MCF 10A (cell line): ENCODE results near the gene ADPGK. TPM values are rescaled to one million over a fixed set of nuclear protein-coding genes. Genes with fewer than 3 reads are reported as not detected.

Experiments
- BruUV-seq: library from RNA; stranded (reverse); fragments of 400-500 nt; replicated peaks from 2 replicates; lab custom pipeline; 2021; lab: Mats Ljungman, UMichigan
- CTCF ChIA-PET: fragments of 300-600 bp; sonication (Branson Sonifier 250); formaldehyde crosslinking; extraction: SDS; loops from one replicate; lab custom pipeline; 2021; ENCODE audit warnings: antibody characterized with exemption, inconsistent platforms; lab: Yijun Ruan, JAX
- POLR2A ChIA-PET: fragments of 300-600, 350-650 bp; sonication (Branson Sonifier 250); formaldehyde crosslinking; extraction: SDS; loops from one replicate; lab custom pipeline; 2020; ENCODE audit warnings: antibody characterized with exemption, inconsistent platforms; lab: Yijun Ruan, JAX
- DNase-seq: peaks from one replicate; pipeline ENCODE4 v3.0.0-alpha.2; 2018; ENCODE audit not compliant: unreplicated experiment
- H3K27ac Mint-ChIP-seq: one replicate; pipeline ENCODE4 v1.8.0; 2022; ENCODE audit warnings: mild to moderate bottlenecking, low read depth, mixed read lengths; ENCODE audit not compliant: unreplicated experiment
- H3K27me3 Mint-ChIP-seq: one replicate; pipeline ENCODE4 v1.8.0; 2022; ENCODE audit warnings: mixed read lengths; ENCODE audit not compliant: insufficient read depth, unreplicated experiment
- H3K36me3 Mint-ChIP-seq: one replicate; pipeline ENCODE4 v1.8.0; 2022; ENCODE audit warnings: mild to moderate bottlenecking, moderate library complexity, mixed read lengths; ENCODE audit not compliant: insufficient read depth, unreplicated experiment
- H3K4me1 Mint-ChIP-seq: one replicate; pipeline ENCODE4 v1.8.0; 2022; ENCODE audit warnings: mixed read lengths; ENCODE audit not compliant: insufficient read depth, unreplicated experiment
- H3K4me3 Mint-ChIP-seq: one replicate; pipeline ENCODE4 v1.8.0; 2022; ENCODE audit warnings: mild to moderate bottlenecking, moderate library complexity, mixed read lengths; ENCODE audit not compliant: unreplicated experiment
- H3K9me3 Mint-ChIP-seq: one replicate; pipeline ENCODE4 v1.8.0; 2022; ENCODE audit warnings: mixed read lengths; ENCODE audit not compliant: unreplicated experiment
- CTCF ChIP-seq: fragments of 200-600 bp; IDR thresholded peaks from one replicate; pipeline ENCODE4 v1.8.0; 2022; ENCODE audit warnings: antibody characterized with exemption, mild to moderate bottlenecking; ENCODE audit not compliant: unreplicated experiment
- intact Hi-C: fragments of 100-400 bp; cut with micrococcal nuclease; formaldehyde crosslinking; loops from 2 replicates; pipeline ENCODE4 v1.14.1; 2022
- total RNA-seq: library from RNA; stranded (reverse); gene quantifications from 2 replicates; pipeline ENCODE4 v1.2.3, GENCODE V29; 2022

Gene ADPGK
- total RNA-seq, 1 experiment from 2014 or later: 53.7 TPM

- H3K27ac Mint-ChIP-seq: no peak overlapping the region
- no peak overlapping the region for H3K4me3 Mint-ChIP-seq
- no peak for DNase-seq
- CTCF ChIA-PET: no interaction called here
- intact Hi-C loops: no loop called here
- peaks cover 10% of the 10 kb centered on the region for H3K4me1 Mint-ChIP-seq
- H3K9me3 Mint-ChIP-seq: no peaks in the 10 kb centered on the region
- H3K27me3 Mint-ChIP-seq: no peaks in the 10 kb centered on the region
- POLR2A ChIA-PET: interaction anchor here (0.6 kb wide), 1 partner anchor 727 kb away, joined by 3 read pairs; no protein-coding TSS in a partner anchor
- peaks cover 45% of the 10 kb centered on the region for H3K36me3 Mint-ChIP-seq
- no peak for TF ChIP-seq CTCF
- BruUV-seq: no TSS peak
Measured at GRCh38 chr15:72774696-72775383, 8.7 kb downstream of the ADPGK start.

GRCh38 chr15:72771329-72771725 lies 12.2 kb downstream of the ADPGK start:
- H3K4me1 Mint-ChIP-seq: peaks cover 6% of the 10 kb centered on the region
- no peaks in the 10 kb centered on the region for H3K9me3 Mint-ChIP-seq

GRCh38 chr15:72770673-72771328 lies 12.8 kb downstream of the ADPGK start:
- Mint-ChIP-seq H3K4me3 (no peak overlapping the region), H3K9me3 (no peaks in the 10 kb centered on the region), H3K4me1 (peaks cover 6% of the 10 kb centered on the region), H3K27ac (no peak overlapping the region), H3K27me3 (no peaks in the 10 kb centered on the region), H3K36me3 (peaks cover 76% of the 10 kb centered on the region)
- no peak for DNase-seq
- BruUV-seq: no TSS peak
- no peak for TF ChIP-seq CTCF
- CTCF ChIA-PET: no interaction called here
- intact Hi-C loops: no loop called here
- POLR2A ChIA-PET: no interaction called here

More at GRCh38 chr15:72771329-72771725, 12.2 kb downstream of the ADPGK start:
- Mint-ChIP-seq H3K36me3 (peaks cover 70% of the 10 kb centered on the region), H3K4me3 (no peak overlapping the region), H3K27me3 (no peaks in the 10 kb centered on the region), H3K27ac (no peak overlapping the region)
- no peak for TF ChIP-seq CTCF
- intact Hi-C loops: no loop called here
- ChIA-PET CTCF (no interaction called here), POLR2A (interaction anchor here (2.5 kb wide), 1 partner anchor 11 kb away, joined by 12 read pairs; the partner anchor contains the start of gene ADPGK)
- BruUV-seq: no TSS peak
- no peak for DNase-seq

- Mint-ChIP-seq H3K27me3 (no peaks in the 10 kb centered on the region), H3K4me3 (no peak overlapping the region), H3K9me3 (no peaks in the 10 kb centered on the region), H3K4me1 (no peaks in the 10 kb centered on the region), H3K27ac (no peak overlapping the region), H3K36me3 (peaks cover 88% of the 10 kb centered on the region)
- intact Hi-C loops: no loop called here
- no peak for TF ChIP-seq CTCF
- no peak for DNase-seq
- ChIA-PET POLR2A (interaction anchor here (0.7 to 2.5 kb wide), 4 partner anchors 15 to 33 kb away, joined by 3 to 8 read pairs (median 3); partner anchors contain the start of gene ADPGK), CTCF (no interaction called here)
- BruUV-seq: no TSS peak
Measured at GRCh38 chr15:72766780-72767179, 16.8 kb downstream of the ADPGK start.
